Endothelial cell of umbilical vein (primary cell): ENCODE data around the gene ATF1. TPM values are rescaled to one million over a fixed set of nuclear protein-coding genes. Genes with fewer than 3 reads are reported as not detected.

Experiments
- BruUV-seq: library from RNA; stranded (reverse); fragments of 400-500 nt; replicated peaks from 2 replicates; lab custom pipeline; 2021; lab: Mats Ljungman, UMichigan
- CTCF ChIA-PET: fragments of 300-600, 350-600 bp; sonication (Branson Sonifier 250); formaldehyde crosslinking; loops from one replicate; lab custom pipeline; 2021; ENCODE audit warnings: antibody characterized with exemption, inconsistent platforms; lab: Charles Lee
- POLR2A ChIA-PET: fragments of 300-600, 350-600 bp; sonication (Branson Sonifier 250); formaldehyde crosslinking; loops from one replicate; lab custom pipeline; 2021; ENCODE audit warnings: antibody characterized with exemption, inconsistent platforms; lab: Charles Lee
- DNase-seq: peaks from one replicate; pipeline ENCODE4 v3.0.0-alpha.2; 2011; ENCODE audit warnings: low read depth, low spot score
- FAIRE-seq: peaks from 2 replicates; lab custom pipeline; 2011; peaks lifted over from hg19 to GRCh38; lab: Jason Lieb, UNC
- H2AFZ ChIP-seq: 2 replicates; pipeline ENCODE4 v1.6.0; 2012; ENCODE audit warnings: low read depth, low read length, control low read depth, inconsistent platforms
- H3K27ac ChIP-seq: 2 replicates; pipeline ENCODE4 v1.5.1; 2011; ENCODE audit warnings: low read depth, mild to moderate bottlenecking, control low read depth, low read length, moderate library complexity; ENCODE audit not compliant: insufficient read depth
- H3K27me3 ChIP-seq, 2 experiments: 2 replicates each; pipeline versions ENCODE4 v1.6.0 to v1.6.1; 2011; ENCODE audit warnings: low read length in 2 of 2, mixed read lengths in 1 of 2; ENCODE audit not compliant: control insufficient read depth in 2 of 2, insufficient read depth in 2 of 2
- H3K36me3 ChIP-seq, 2 experiments: 2 replicates in 1 of 2; 3 replicates in 1 of 2; pipeline ENCODE4 v1.5.1; 2011; ENCODE audit warnings: low read length in 2 of 2, mild to moderate bottlenecking in 1 of 2, moderate library complexity in 1 of 2; ENCODE audit not compliant: control insufficient read depth in 2 of 2, insufficient read depth in 2 of 2; ENCODE audit errors: extremely low read depth in 1 of 2
- H3K4me1 ChIP-seq: 3 replicates; pipeline ENCODE4 v1.5.1; 2011; ENCODE audit warnings: mild to moderate bottlenecking, low read length; ENCODE audit not compliant: control insufficient read depth, insufficient read depth; ENCODE audit errors: extremely low read depth
- H3K4me2 ChIP-seq: 2 replicates; pipeline ENCODE4 v1.6.1; 2011; ENCODE audit warnings: low read length, control low read depth, mixed read lengths; ENCODE audit not compliant: insufficient read depth
- H3K4me3 ChIP-seq, 3 experiments: fragments of 200-600 bp in 1 of 3; sonication (generic), shearing (Covaris generic) in 1 of 3; replicated peaks in 1 of 3; 2 replicates each; pipeline ENCODE4 v1.5.1; 2011 to 2016; ENCODE audit warnings: control low read depth in 3 of 3, low read length in 3 of 3, mild to moderate bottlenecking in 2 of 3, inconsistent platforms in 1 of 3, low read depth in 1 of 3, moderate library complexity in 1 of 3; ENCODE audit not compliant: insufficient read depth in 1 of 3
- H3K79me2 ChIP-seq: 2 replicates; pipeline ENCODE4 v1.6.0; 2012; ENCODE audit warnings: low read length, inconsistent platforms; ENCODE audit not compliant: control insufficient read depth, insufficient read depth
- H3K9ac ChIP-seq: replicated peaks from 2 replicates; pipeline ENCODE3; 2011; ENCODE audit warnings: low read length, control low read depth; ENCODE audit not compliant: insufficient read depth; ENCODE audit errors: extremely low read depth
- H3K9me1 ChIP-seq: replicated peaks from 3 replicates; pipeline ENCODE4 v1.6.0; 2011; ENCODE audit warnings: mild to moderate bottlenecking, low read length; ENCODE audit not compliant: control insufficient read depth, insufficient read depth; ENCODE audit errors: extremely low read depth
- H3K9me3 ChIP-seq: replicated peaks from 2 replicates; pipeline ENCODE4 v1.5.1; 2012; ENCODE audit warnings: low read length, inconsistent platforms; ENCODE audit not compliant: control insufficient read depth, insufficient read depth
- H4K20me1 ChIP-seq: replicated peaks from 2 replicates; pipeline ENCODE3; 2011; ENCODE audit warnings: mild to moderate bottlenecking, low read length; ENCODE audit not compliant: control insufficient read depth, insufficient read depth; ENCODE audit errors: extremely low read depth
- CTCF ChIP-seq, 2 donors: IDR thresholded peaks; 1 replicate in 1 of 2; 2 replicates in 1 of 2; pipeline ENCODE4 v1.5.1; 2011; ENCODE audit warnings: low read length in 2 of 2, mild to moderate bottlenecking in 2 of 2, moderate library complexity in 2 of 2, control low read depth in 1 of 2, inconsistent platforms in 1 of 2, low read depth in 1 of 2; ENCODE audit not compliant: insufficient read depth in 1 of 2; ENCODE audit errors: extremely low read depth in 1 of 2
- EZH2 ChIP-seq: IDR thresholded peaks from 2 replicates; pipeline ENCODE4 v1.6.1; 2012; ENCODE audit warnings: borderline replicate concordance, low read depth, mild to moderate bottlenecking, moderate library complexity, low read length, inconsistent platforms; ENCODE audit not compliant: severe bottlenecking
- FOS ChIP-seq: IDR thresholded peaks from 2 replicates; pipeline ENCODE4 v1.6.1; 2011; ENCODE audit warnings: mild to moderate bottlenecking, low read length, moderate library complexity, borderline replicate concordance; ENCODE audit not compliant: insufficient read depth
- GATA2 ChIP-seq: IDR thresholded peaks from 2 replicates; pipeline ENCODE4 v1.7.0; 2011; ENCODE audit warnings: low read depth, mild to moderate bottlenecking, moderate library complexity, mixed read lengths, low read length; ENCODE audit not compliant: insufficient read length, insufficient read depth
- JUN ChIP-seq: IDR thresholded peaks from 2 replicates; pipeline ENCODE4 v1.6.1; 2011; ENCODE audit warnings: borderline replicate concordance, low read depth; ENCODE audit not compliant: insufficient read length, insufficient read depth
- MAX ChIP-seq: IDR thresholded peaks from 2 replicates; pipeline ENCODE4 v1.6.1; 2011; ENCODE audit not compliant: insufficient read depth, insufficient read length
- MYC ChIP-seq: IDR thresholded peaks from one replicate; pipeline ENCODE4 v1.6.1; 2011; ENCODE audit warnings: mild to moderate bottlenecking, low read depth, low read length
- POLR2A ChIP-seq: IDR thresholded peaks from 2 replicates; pipeline ENCODE4 v1.6.1; 2012; ENCODE audit warnings: low read depth, mild to moderate bottlenecking, control low read depth, low read length
- POLR2AphosphoS5 ChIP-seq: IDR thresholded peaks from 2 replicates; pipeline ENCODE4 v1.6.1; 2012; ENCODE audit warnings: low read depth, mild to moderate bottlenecking, control low read depth, low read length, moderate library complexity; ENCODE audit not compliant: insufficient read depth
- dilution Hi-C: fragments of 300-500 bp; cut with MboI; formaldehyde crosslinking; loops from one replicate; pipeline ENCODE4 v1.15.0; 2019; ENCODE audit warnings: low sequenced_read_pairs; ENCODE audit not compliant: extremely low pct_ligation_motif_present
- intact Hi-C: fragments of 100-400 bp; cut with micrococcal nuclease; formaldehyde crosslinking; loops from one replicate; pipeline ENCODE4 v1.10.0; 2022
- polyA plus RNA-seq, 4 experiments: library from polyadenylated mRNA; depleted of rRNA in 3 of 4; stranded (reverse) in 3 of 4; unstranded in 1 of 4; fragments of >200 nt; gene quantifications; 2 replicates each; pipeline versions ENCODE4 v1.2.1 to v1.2.3, GENCODE V29; 2011 to 2012; ENCODE audit warnings: missing spikeins in 1 of 4
- total RNA-seq: library from RNA; stranded (reverse); gene quantifications from 2 replicates; pipeline ENCODE4 v1.2.3, GENCODE V29; 2021

ATF1 gene
- total and polyA plus RNA-seq, 2 donors (not counting 3 experiments of a cell fraction or from before 2014, with no cell fraction given): 14.5 to 26.7 TPM

GRCh38 chr12:50772470-50772869 is 8.6 kb downstream of the ATF1 start:
- H3K4me2 ChIP-seq: no peak overlapping the region
- TF ChIP-seq FOS (no peak), EZH2 (no peak), CTCF (IDR thresholded peaks at IDR 0.05; ENCODE audit: extremely low read depth in 1 of 2, insufficient read depth in 1 of 2, low read depth in 1 of 2, low read length in 2 of 2) (no peak), MYC (no peak), MAX (no peak), POLR2AphosphoS5 (no peak), POLR2A (no peak), JUN (no peak), GATA2 (no peak)
- ChIA-PET POLR2A (no interaction called here), CTCF (no interaction called here)
- no peaks in the 10 kb centered on the region for H3K27me3 ChIP-seq
- H3K9me1 ChIP-seq: no peaks in the 10 kb centered on the region
- no peak for FAIRE-seq
- dilution Hi-C loops: no loop called here
- H3K4me3 ChIP-seq: no peak overlapping the region
- no peaks in the 10 kb centered on the region for H3K9me3 ChIP-seq
- no peaks in the 10 kb centered on the region for H4K20me1 ChIP-seq
- no peaks in the 10 kb centered on the region for H3K36me3 ChIP-seq
- H3K9ac ChIP-seq: no peak overlapping the region
- peaks cover 27% of the 10 kb centered on the region for H3K79me2 ChIP-seq
- H3K27ac ChIP-seq: no peak overlapping the region
- no peak for DNase-seq
- H2AFZ ChIP-seq: no peak overlapping the region
- BruUV-seq: no TSS peak
- H3K4me1 ChIP-seq: no peaks in the 10 kb centered on the region
- intact Hi-C loops: no loop called here
